ENCODE results near the gene RBP3.

- TF ChIP-seq CTCF (IDR thresholded peaks at IDR 0.05), result no peak
- TF ChIP-seq POLR2A (IDR thresholded peaks at IDR 0.05), result no peak
These were observed 48.2 kb downstream of the RBP3 start for GRCh38 chr10:47396311-47396717.

Measured in uterus (tissue), 2 donors.